ENCODE data around the gene SPRED3. TPM values are rescaled to one million over a fixed set of nuclear protein-coding genes. Genes with fewer than 3 reads are reported as not detected.
A peak's percentile ranks its signal among the peaks of the same experiment; 100 is the strongest.

SPRED3 gene
- total and polyA plus RNA-seq, 9 of the 15 experiments (the other 6 are each of a cell fraction or from before 2014, with no cell fraction given): 0.05 to 1.3 (median 0.36) TPM

DNA sequence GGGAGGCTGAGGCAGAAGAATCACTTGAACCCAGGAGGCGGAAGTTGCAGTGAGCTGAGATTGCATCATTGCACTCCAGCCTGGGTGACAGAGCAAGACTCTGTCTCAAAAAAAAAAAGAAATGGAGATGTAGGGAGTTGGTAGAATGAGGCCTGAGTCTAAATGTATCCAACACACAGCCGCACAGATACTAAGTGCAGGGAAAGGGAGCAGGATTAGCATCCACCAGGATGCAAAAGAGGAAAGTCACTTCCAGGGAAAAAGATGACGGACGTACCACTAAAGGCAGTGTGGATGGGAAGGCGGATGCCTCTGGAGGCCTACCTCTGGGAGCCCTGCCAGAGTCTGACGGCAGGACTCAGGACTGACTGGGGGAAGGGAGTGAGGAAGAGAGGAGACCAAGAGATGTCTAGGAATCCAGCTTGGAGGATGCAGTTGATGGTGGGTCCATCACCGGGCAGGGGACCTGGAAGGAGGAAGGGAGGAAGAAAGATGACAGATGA lies 21.2 kb downstream of the SPRED3 start (continued):
- TF ChIP-seq, protein P1, sequence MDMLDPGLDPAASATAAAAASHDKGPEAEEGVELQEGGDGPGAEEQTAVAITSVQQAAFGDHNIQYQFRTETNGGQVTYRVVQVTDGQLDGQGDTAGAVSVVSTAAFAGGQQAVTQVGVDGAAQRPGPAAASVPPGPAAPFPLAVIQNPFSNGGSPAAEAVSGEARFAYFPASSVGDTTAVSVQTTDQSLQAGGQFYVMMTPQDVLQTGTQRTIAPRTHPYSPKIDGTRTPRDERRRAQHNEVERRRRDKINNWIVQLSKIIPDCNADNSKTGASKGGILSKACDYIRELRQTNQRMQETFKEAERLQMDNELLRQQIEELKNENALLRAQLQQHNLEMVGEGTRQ (CRISPR knock-in tag; IDR thresholded peaks at IDR 0.05): no peak
- TF ChIP-seq BRF1 (IDR thresholded peaks at IDR 0.05; ENCODE audit: borderline replicate concordance, extremely low read depth, insufficient read length) (no peak), HSF4 (CRISPR knock-in tag; IDR thresholded peaks at IDR 0.05; ENCODE audit: borderline replicate concordance) (no peak), CEBPB (tag; IDR thresholded peaks at IDR 0.05) (peak; percentile 54; the same call in 1 of the 2 replicates), SUPT5H (IDR thresholded peaks at IDR 0.05) (peak; percentile 40; the same call in 1 of the 2 replicates), POLR2A (conservative IDR thresholded peaks at IDR 0.05) (peak; percentile 51; the same call in 1 of the 2 replicates), GTF2F1 (IDR thresholded peaks at IDR 0.05; ENCODE audit: low read depth, low read length) (no peak), DPF2 (IDR thresholded peaks at IDR 0.05) (no peak)
- TF ChIP-seq, protein P2, sequence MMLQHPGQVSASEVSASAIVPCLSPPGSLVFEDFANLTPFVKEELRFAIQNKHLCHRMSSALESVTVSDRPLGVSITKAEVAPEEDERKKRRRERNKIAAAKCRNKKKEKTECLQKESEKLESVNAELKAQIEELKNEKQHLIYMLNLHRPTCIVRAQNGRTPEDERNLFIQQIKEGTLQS (IDR thresholded peaks at IDR 0.05): peak; percentile 78
- TF ChIP-seq, protein P2 (CRISPR knock-in tag; conservative IDR thresholded peaks at IDR 0.05): no peak
- TF ChIP-seq, protein P3, sequence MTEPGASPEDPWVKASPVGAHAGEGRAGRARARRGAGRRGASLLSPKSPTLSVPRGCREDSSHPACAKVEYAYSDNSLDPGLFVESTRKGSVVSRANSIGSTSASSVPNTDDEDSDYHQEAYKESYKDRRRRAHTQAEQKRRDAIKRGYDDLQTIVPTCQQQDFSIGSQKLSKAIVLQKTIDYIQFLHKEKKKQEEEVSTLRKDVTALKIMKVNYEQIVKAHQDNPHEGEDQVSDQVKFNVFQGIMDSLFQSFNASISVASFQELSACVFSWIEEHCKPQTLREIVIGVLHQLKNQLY (CRISPR knock-in tag; conservative IDR thresholded peaks at IDR 0.05): no peak
- TF ChIP-seq, protein P4, sequence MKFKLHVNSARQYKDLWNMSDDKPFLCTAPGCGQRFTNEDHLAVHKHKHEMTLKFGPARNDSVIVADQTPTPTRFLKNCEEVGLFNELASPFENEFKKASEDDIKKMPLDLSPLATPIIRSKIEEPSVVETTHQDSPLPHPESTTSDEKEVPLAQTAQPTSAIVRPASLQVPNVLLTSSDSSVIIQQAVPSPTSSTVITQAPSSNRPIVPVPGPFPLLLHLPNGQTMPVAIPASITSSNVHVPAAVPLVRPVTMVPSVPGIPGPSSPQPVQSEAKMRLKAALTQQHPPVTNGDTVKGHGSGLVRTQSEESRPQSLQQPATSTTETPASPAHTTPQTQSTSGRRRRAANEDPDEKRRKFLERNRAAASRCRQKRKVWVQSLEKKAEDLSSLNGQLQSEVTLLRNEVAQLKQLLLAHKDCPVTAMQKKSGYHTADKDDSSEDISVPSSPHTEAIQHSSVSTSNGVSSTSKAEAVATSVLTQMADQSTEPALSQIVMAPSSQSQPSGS (CRISPR knock-in tag; IDR thresholded peaks at IDR 0.05): no peak
- TF ChIP-seq, protein P5, sequence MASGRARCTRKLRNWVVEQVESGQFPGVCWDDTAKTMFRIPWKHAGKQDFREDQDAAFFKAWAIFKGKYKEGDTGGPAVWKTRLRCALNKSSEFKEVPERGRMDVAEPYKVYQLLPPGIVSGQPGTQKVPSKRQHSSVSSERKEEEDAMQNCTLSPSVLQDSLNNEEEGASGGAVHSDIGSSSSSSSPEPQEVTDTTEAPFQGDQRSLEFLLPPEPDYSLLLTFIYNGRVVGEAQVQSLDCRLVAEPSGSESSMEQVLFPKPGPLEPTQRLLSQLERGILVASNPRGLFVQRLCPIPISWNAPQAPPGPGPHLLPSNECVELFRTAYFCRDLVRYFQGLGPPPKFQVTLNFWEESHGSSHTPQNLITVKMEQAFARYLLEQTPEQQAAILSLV (tag; IDR thresholded peaks at IDR 0.05): 0 out of 2 replicates have a peak, but pooled peaks have one; percentile 34
